Smooth muscle cell of the brain vasculature (primary cell): ENCODE data around the gene KAT6B.
"Not testable (repeated sequence)": the region's sequence is repeated elsewhere in the genome, so short reads cannot be mapped to it uniquely, and the experiment has no call there.

Experiments used
- DNase-seq: peaks from one replicate; pipeline ENCODE4 v3.0.0-alpha.2; 2012; ENCODE audit warnings: low read depth, low spot score

Gene KAT6B

GRCh38 chr10:74889662-74889998 lies 63.2 kb downstream of the KAT6B start:
- no peak for DNase-seq

- no peak for DNase-seq
Observed at GRCh38 chr10:74890460-74890859, 64.1 kb downstream of the KAT6B start.

- DNase-seq, result no peak
Observed at GRCh38 chr10:74891053-74891452, 64.7 kb downstream of the KAT6B start.

- no peak for DNase-seq
Observed at GRCh38 chr10:74892839-74893238, 66.4 kb downstream of the KAT6B start.

GRCh38 chr10:74893329-74893728 lies 66.9 kb downstream of the KAT6B start:
- not testable (repeated sequence) for DNase-seq

- DNase-seq, result no peak
Observed at GRCh38 chr10:74896788-74897527, 70.6 kb downstream of the KAT6B start.

GRCh38 chr10:74898201-74898976 lies 72.0 kb downstream of the KAT6B start:
- no peak for DNase-seq

GRCh38 chr10:74900297-74900696 lies 73.9 kb downstream of the KAT6B start:
- DNase-seq, result no peak

- no peak for DNase-seq
Observed at GRCh38 chr10:74901301-74901700, 74.9 kb downstream of the KAT6B start.

- DNase-seq, result no peak
Observed at GRCh38 chr10:74901867-74902450, 75.6 kb downstream of the KAT6B start.

- no peak for DNase-seq
Observed at GRCh38 chr10:74903491-74903890, 77.1 kb downstream of the KAT6B start.

GRCh38 chr10:74906611-74907198 lies 80.3 kb downstream of the KAT6B start:
- no peak for DNase-seq

GRCh38 chr10:74909670-74910069 lies 83.3 kb downstream of the KAT6B start:
- no peak for DNase-seq

GRCh38 chr10:74910241-74910975 lies 84.0 kb downstream of the KAT6B start:
- DNase-seq, result no peak

- DNase-seq, result no peak
Observed at GRCh38 chr10:74910976-74911350, 84.6 kb downstream of the KAT6B start.

- DNase-seq, result no peak
Observed at GRCh38 chr10:74912182-74912581, 85.8 kb downstream of the KAT6B start.

GRCh38 chr10:74912682-74913081 lies 86.3 kb downstream of the KAT6B start:
- no peak for DNase-seq

- no peak for DNase-seq
Observed at GRCh38 chr10:74913377-74913979, 87.1 kb downstream of the KAT6B start.

GRCh38 chr10:74916283-74916682 lies 89.9 kb downstream of the KAT6B start:
- DNase-seq, result no peak

- no peak for DNase-seq
Observed at GRCh38 chr10:74917481-74918077, 91.2 kb downstream of the KAT6B start.

GRCh38 chr10:74919671-74920070 lies 93.3 kb downstream of the KAT6B start:
- no peak for DNase-seq
